ENCODE data around the gene CCDC6. TPM values are rescaled to one million over a fixed set of nuclear protein-coding genes. Genes with fewer than 3 reads are reported as not detected.

CCDC6 gene
- total and polyA plus RNA-seq, 2 of the 8 experiments (the other 6 are each of a cell fraction or from before 2014, with no cell fraction given) = 42.2 to 74.4 TPM

DNA sequence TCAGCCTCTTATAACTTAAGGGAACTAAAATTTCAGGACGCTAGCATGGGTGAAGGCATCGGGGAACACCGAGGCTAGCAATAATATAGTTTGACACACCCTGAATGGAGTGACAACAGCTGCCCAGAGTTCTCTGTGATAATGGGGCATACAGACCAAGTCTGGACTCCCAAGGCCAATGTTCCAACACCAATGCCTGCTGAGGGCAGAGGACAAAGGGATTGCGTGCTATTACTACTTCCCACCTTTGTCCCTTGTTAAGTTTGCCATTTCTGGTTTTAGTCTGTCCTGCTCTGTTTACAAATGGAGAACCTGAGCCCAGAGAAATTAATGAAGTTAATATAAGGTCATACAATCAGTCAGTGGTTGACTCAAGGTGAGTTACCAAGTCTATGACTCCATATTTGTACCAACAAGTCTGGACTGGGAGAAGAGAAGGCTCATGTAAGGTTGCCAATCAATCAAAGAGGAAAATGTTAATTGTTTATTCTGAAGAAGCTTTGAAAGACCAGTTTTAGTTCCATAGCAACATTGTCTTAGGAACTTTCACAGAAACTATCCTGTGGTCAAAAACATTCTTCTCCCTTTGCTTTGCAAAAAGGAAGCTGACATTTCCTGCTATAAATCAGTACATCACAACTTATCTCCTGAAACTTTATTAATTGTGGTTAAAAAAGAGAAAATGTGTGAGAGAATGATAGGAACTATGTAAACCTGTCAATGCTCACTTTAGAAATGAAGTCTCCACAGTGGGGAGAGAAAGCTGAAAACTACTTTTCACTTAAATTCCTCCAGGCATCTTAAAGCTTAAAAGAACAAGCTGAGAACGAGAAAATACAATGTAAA lies 74.5 kb downstream of the CCDC6 start:
- peaks cover 2 to 14% (median 5%) of the 10 kb centered on the region in 4 experiments; a peak in 5 of 8 replicates for H3K36me3 ChIP-seq (ENCODE audit: control insufficient read depth in 2 of 4, insufficient read depth in 4 of 4, low read length in 3 of 4)
- 94% methylated on average over 5 of the region's 5 CpGs; no CpG with 5 or more reads in 1 of the 2 experiments for WGBS, 2 experiments (ENCODE audit: extremely low coverage in 1 of 2, insufficient coverage in 1 of 2, insufficient read length in 1 of 2, insufficient replicate concordance in 2 of 2, low coverage in 1 of 2, low lambda C conversion rate in 2 of 2, missing lambda C conversion rate in 1 of 2)
- H2BK120ac ChIP-seq (replicated peaks; ENCODE audit: low read depth, low read length) = no peak overlapping the region
- H3K9me3 ChIP-seq (ENCODE audit: insufficient read depth in 2 of 2, low read depth in 1 of 2, low read length in 1 of 2) = no peaks in the 10 kb centered on the region
- no peaks in the 10 kb centered on the region for H3K23me2 ChIP-seq (ENCODE audit: low read depth, low read length)
- H4K91ac ChIP-seq (replicated peaks; ENCODE audit: insufficient read length, low read length) = no peak overlapping the region
- H3K56ac ChIP-seq (replicated peaks; ENCODE audit: insufficient read length, low read depth, low read length) = no peak overlapping the region
- H2AFZ ChIP-seq (ENCODE audit: low read length) = no peak overlapping the region
- no peak overlapping the region for H3K18ac ChIP-seq (ENCODE audit: extremely low read depth, low read length)
- CTCF ChIA-PET (ENCODE audit: partially characterized antibody) = interaction anchor here (0.9 to 6.6 kb wide), 13 partner anchors 7 to 209 kb away, joined by 3 to 68 read pairs (median 9); no protein-coding TSS in a partner anchor
- H3K79me1 ChIP-seq (ENCODE audit: low read depth, low read length) = peaks cover 4% of the 10 kb centered on the region; the same call in 1 of the 2 replicates
- peaks cover 0 to 10% (median 5%) of the 10 kb centered on the region in 4 experiments; a peak in 3 of 7 replicates for H3K4me1 ChIP-seq (replicated peaks in 1 of 4; ENCODE audit: control insufficient read depth in 3 of 4, insufficient read depth in 4 of 4, low read length in 3 of 4)
- H3K4me2 ChIP-seq (ENCODE audit: insufficient read depth in 1 of 2, low read depth in 2 of 2, low read length in 2 of 2) = no peak overlapping the region
- no peak for TF ChIP-seq NANOG (IDR thresholded peaks at IDR 0.05; ENCODE audit: insufficient read depth, low read depth, low read length, poor library complexity, severe bottlenecking)
- no peak for TF ChIP-seq SIX5 (IDR thresholded peaks at IDR 0.05; ENCODE audit: low read depth, low read length)
- TF ChIP-seq SRF (IDR thresholded peaks at IDR 0.05; ENCODE audit: low read depth, low read length) = no peak
- no peak for TF ChIP-seq CEBPB (IDR thresholded peaks at IDR 0.05; ENCODE audit: low read depth, low read length)
- TF ChIP-seq CHD1 (IDR thresholded peaks at IDR 0.05; ENCODE audit: low read depth, low read length) = no peak
- no peak for TF ChIP-seq RBBP5 (IDR thresholded peaks at IDR 0.05; ENCODE audit: borderline replicate concordance, low read depth, low read length)
- no peak for TF ChIP-seq HDAC2 (IDR thresholded peaks at IDR 0.05; ENCODE audit: borderline replicate concordance in 1 of 2, low read depth in 2 of 2, low read length in 2 of 2)
- TF ChIP-seq, protein P1, sequence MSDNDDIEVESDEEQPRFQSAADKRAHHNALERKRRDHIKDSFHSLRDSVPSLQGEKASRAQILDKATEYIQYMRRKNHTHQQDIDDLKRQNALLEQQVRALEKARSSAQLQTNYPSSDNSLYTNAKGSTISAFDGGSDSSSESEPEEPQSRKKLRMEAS (IDR thresholded peaks at IDR 0.05) = no peak
- TF ChIP-seq TBP (IDR thresholded peaks at IDR 0.05; ENCODE audit: low read depth, low read length) = no peak
- TF ChIP-seq CHD2 (IDR thresholded peaks at IDR 0.05; ENCODE audit: low read length) = no peak
- no peak overlapping the region for H4K5ac ChIP-seq (ENCODE audit: insufficient read length, low read depth, low read length)
- no peak overlapping the region for H3K4me3 ChIP-seq (ENCODE audit: extremely low read depth in 1 of 4, insufficient read depth in 2 of 4, low read depth in 3 of 4, low read length in 4 of 4)
- no peak overlapping the region for H3K27ac ChIP-seq (ENCODE audit: low read depth, low read length)
- no peak overlapping the region for H3K23ac ChIP-seq (ENCODE audit: insufficient read length)
- peaks cover 5 to 59% of the 10 kb centered on the region in 2 experiments for H3K79me2 ChIP-seq (ENCODE audit: control insufficient read depth in 1 of 2, insufficient read depth in 2 of 2, low read length in 2 of 2)
- no peak overlapping the region for H4K8ac ChIP-seq (ENCODE audit: extremely low read depth, insufficient read depth, low read length)
- H3K4ac ChIP-seq (replicated peaks; ENCODE audit: insufficient read length, low read depth, low read length) = no peak overlapping the region
- no peaks in the 10 kb centered on the region for H4K20me1 ChIP-seq (replicated peaks in 1 of 2; ENCODE audit: control insufficient read depth in 1 of 2, insufficient read depth in 2 of 2, low read length in 2 of 2)
- no peak overlapping the region for H2BK20ac ChIP-seq (ENCODE audit: low read length)
- H3K9ac ChIP-seq (replicated peaks in 1 of 4; ENCODE audit: extremely low read depth in 1 of 4, low read depth in 3 of 4, low read length in 3 of 4) = no peak overlapping the region
- H2BK15ac ChIP-seq (ENCODE audit: low read length) = no peak overlapping the region
- no peak overlapping the region for H2BK5ac ChIP-seq (ENCODE audit: low read depth, low read length)
- FAIRE-seq (no peak), DNase-seq (ENCODE audit: low read depth in 1 of 2, low spot score in 2 of 2) (no peak)
- POLR2A ChIA-PET (ENCODE audit: partially characterized antibody) = interaction anchor here (1.5 to 1.7 kb wide), 2 partner anchors 74 to 199 kb away, joined by 3 to 5 read pairs; partner anchors contain the start of gene CCDC6
- H2BK12ac ChIP-seq (ENCODE audit: low read depth, low read length) = no peak overlapping the region
- no peak overlapping the region for H3K14ac ChIP-seq (ENCODE audit: insufficient read length)
- no peak overlapping the region for H2AK5ac ChIP-seq (ENCODE audit: low read depth, low read length)
- no peaks in the 10 kb centered on the region for H3K27me3 ChIP-seq (replicated peaks in 1 of 4; ENCODE audit: control insufficient read depth in 3 of 4, extremely low read depth in 1 of 4, insufficient read depth in 3 of 4, low read length in 3 of 4)

All from H1 (cell line).